IMR-90 (cell line): Measurements from ENCODE around the gene SLC6A20.

ENCODE experiments used
- FOS ChIP-seq: fragments of 150-350 bp; IDR thresholded peaks from 2 replicates; pipeline ENCODE4 v1.6.1; 2016; ENCODE audit warnings: low read depth, low read length
- MAZ ChIP-seq: IDR thresholded peaks from 2 replicates; pipeline ENCODE4 v1.6.1; 2012; ENCODE audit warnings: low read depth, mild to moderate bottlenecking, low read length, improper control_type of control experiment, moderate library complexity, borderline replicate concordance
- POLR2A ChIP-seq: IDR thresholded peaks from 2 replicates; pipeline ENCODE4 v1.6.1; 2012; ENCODE audit warnings: mild to moderate bottlenecking, low read depth, low read length
- TF ChIP-seq, protein P1 (sequence below): conservative IDR thresholded peaks from 2 replicates; pipeline ENCODE4 v1.5.1; 2012; ENCODE audit warnings: mild to moderate bottlenecking, low read depth, low read length, improper control_type of control experiment

DNA sequence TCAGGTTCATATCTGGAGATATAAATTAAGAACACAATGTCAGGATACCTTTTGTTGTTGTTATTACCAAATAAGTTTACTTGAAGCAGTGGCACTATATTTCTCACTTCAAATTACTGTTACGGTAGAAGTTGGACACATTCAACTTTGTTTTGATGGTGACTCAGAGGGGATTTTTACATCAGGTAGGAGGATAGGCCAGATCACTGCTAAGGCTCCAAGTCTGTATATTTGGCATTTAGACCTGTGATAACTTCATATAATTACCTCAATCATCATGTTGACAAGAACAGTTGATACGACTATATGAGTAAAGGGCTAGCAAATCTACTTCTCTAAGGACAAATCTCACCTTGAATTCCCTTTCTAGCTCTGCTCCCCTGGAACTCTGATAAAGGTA is 30.0 kb upstream of the SLC6A20 start:
- no peak for TF ChIP-seq POLR2A
- TF ChIP-seq, protein P1, sequence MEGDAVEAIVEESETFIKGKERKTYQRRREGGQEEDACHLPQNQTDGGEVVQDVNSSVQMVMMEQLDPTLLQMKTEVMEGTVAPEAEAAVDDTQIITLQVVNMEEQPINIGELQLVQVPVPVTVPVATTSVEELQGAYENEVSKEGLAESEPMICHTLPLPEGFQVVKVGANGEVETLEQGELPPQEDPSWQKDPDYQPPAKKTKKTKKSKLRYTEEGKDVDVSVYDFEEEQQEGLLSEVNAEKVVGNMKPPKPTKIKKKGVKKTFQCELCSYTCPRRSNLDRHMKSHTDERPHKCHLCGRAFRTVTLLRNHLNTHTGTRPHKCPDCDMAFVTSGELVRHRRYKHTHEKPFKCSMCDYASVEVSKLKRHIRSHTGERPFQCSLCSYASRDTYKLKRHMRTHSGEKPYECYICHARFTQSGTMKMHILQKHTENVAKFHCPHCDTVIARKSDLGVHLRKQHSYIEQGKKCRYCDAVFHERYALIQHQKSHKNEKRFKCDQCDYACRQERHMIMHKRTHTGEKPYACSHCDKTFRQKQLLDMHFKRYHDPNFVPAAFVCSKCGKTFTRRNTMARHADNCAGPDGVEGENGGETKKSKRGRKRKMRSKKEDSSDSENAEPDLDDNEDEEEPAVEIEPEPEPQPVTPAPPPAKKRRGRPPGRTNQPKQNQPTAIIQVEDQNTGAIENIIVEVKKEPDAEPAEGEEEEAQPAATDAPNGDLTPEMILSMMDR: no peak
- no peak for TF ChIP-seq MAZ
- TF ChIP-seq FOS: no peak
